Neural cell (in vitro differentiated cells): ENCODE data around the gene TBC1D19. TPM values are rescaled to one million over a fixed set of nuclear protein-coding genes. Genes with fewer than 3 reads are reported as not detected.

ENCODE experiments used
- H2AFZ ChIP-seq: fragments of 200-600, 300-800 bp; sonication (generic), shearing (Covaris generic); 2 replicates; pipeline ENCODE4 v1.6.0; 2014; ENCODE audit warnings: low read depth, mild to moderate bottlenecking, antibody characterized with exemption, low read length, moderate library complexity
- H3F3A ChIP-seq: fragments of 200-600 bp; shearing (Covaris generic); 2 replicates; pipeline ENCODE4 v1.6.1; 2016; ENCODE audit warnings: mild to moderate bottlenecking, moderate library complexity, mixed read lengths, antibody characterized with exemption, low read length; ENCODE audit not compliant: insufficient read depth, poor library complexity, severe bottlenecking
- H3K27ac ChIP-seq: fragments of 200-600, 300-800 bp; sonication (generic), shearing (Covaris generic); 2 replicates; pipeline ENCODE4 v1.5.1; 2014; ENCODE audit warnings: mild to moderate bottlenecking, low read length, moderate library complexity
- H3K27me3 ChIP-seq: fragments of 300-800, 200-600 bp; sonication (generic), shearing (Covaris generic); 2 replicates; pipeline ENCODE4 v1.6.0; 2014; ENCODE audit warnings: mild to moderate bottlenecking, low read depth, low read length, moderate library complexity; ENCODE audit not compliant: insufficient read depth
- H3K36me3 ChIP-seq: fragments of 300-800, 200-600 bp; sonication (generic), shearing (Covaris generic); 2 replicates; pipeline ENCODE4 v1.5.1; 2014; ENCODE audit warnings: mild to moderate bottlenecking, antibody characterized with exemption, low read length, moderate library complexity; ENCODE audit not compliant: insufficient read depth
- H3K4me2 ChIP-seq: fragments of 300-800, 200-600 bp; sonication (generic), shearing (Covaris generic); 2 replicates; pipeline ENCODE4 v1.6.0; 2014; ENCODE audit warnings: mild to moderate bottlenecking, low read length
- H3K4me3 ChIP-seq: fragments of 300-800, 200-600 bp; sonication (generic), shearing (Covaris generic); 2 replicates; pipeline ENCODE4 v1.5.1; 2014; ENCODE audit warnings: mild to moderate bottlenecking, low read length, moderate library complexity
- H3K79me2 ChIP-seq: fragments of 200-600 bp; shearing (Covaris generic); replicated peaks from 2 replicates; pipeline ENCODE4 v1.6.0; 2014; ENCODE audit warnings: mild to moderate bottlenecking, low read length, moderate library complexity; ENCODE audit not compliant: insufficient read depth
- H3K9ac ChIP-seq: fragments of 300-800, 200-600 bp; sonication (generic), shearing (Covaris generic); 2 replicates; pipeline ENCODE4 v1.6.1; 2016; ENCODE audit warnings: mild to moderate bottlenecking, low read length, mixed read lengths
- H3K9me2 ChIP-seq: fragments of 200-600 bp; shearing (Covaris generic); 2 replicates; pipeline ENCODE4 v1.6.1; 2016; ENCODE audit warnings: mild to moderate bottlenecking, low read length, mixed read lengths; ENCODE audit not compliant: insufficient read depth
- H3K9me3 ChIP-seq: fragments of 200-600, 300-800 bp; sonication (generic), shearing (Covaris generic); 2 replicates; pipeline ENCODE4 v1.6.1; 2016; ENCODE audit warnings: mild to moderate bottlenecking, mixed run types, low read length, moderate library complexity, mixed read lengths
- H4K20me1 ChIP-seq: fragments of 200-600 bp; shearing (Covaris generic); 2 replicates; pipeline ENCODE4 v1.6.1; 2016; ENCODE audit warnings: mild to moderate bottlenecking, mixed run types; ENCODE audit not compliant: insufficient read depth
- CTCF ChIP-seq: fragments of 450-650 bp; IDR thresholded peaks from 2 replicates; pipeline ENCODE4 v1.5.1; 2014; ENCODE audit warnings: antibody characterized with exemption, mild to moderate bottlenecking, moderate library complexity; ENCODE audit not compliant: poor library complexity, severe bottlenecking
- EP300 ChIP-seq: fragments of 450-650 bp; conservative IDR thresholded peaks from 2 replicates; pipeline ENCODE4 v1.6.1; 2014; ENCODE audit warnings: antibody characterized with exemption, mild to moderate bottlenecking, moderate library complexity; ENCODE audit not compliant: poor library complexity, severe bottlenecking
- EZH2 ChIP-seq: fragments of 200-600, 300-800 bp; shearing (Covaris generic), sonication (generic); IDR thresholded peaks from 2 replicates; pipeline ENCODE4 v1.6.1; 2014; ENCODE audit warnings: antibody characterized with exemption, low read length, borderline replicate concordance, mild to moderate bottlenecking; ENCODE audit not compliant: insufficient read depth, poor library complexity, severe bottlenecking
- MXI1 ChIP-seq: fragments of 450-650 bp; conservative IDR thresholded peaks from 2 replicates; pipeline ENCODE4 v1.6.1; 2014; ENCODE audit warnings: antibody characterized with exemption, mild to moderate bottlenecking; ENCODE audit not compliant: poor library complexity, severe bottlenecking
- POLR2AphosphoS5 ChIP-seq: IDR thresholded peaks from 2 replicates; pipeline ENCODE4 v1.6.1; 2012
- RAD21 ChIP-seq: fragments of 450-650 bp; conservative IDR thresholded peaks from 2 replicates; pipeline ENCODE4 v1.6.1; 2014; ENCODE audit warnings: antibody characterized with exemption, mild to moderate bottlenecking, moderate library complexity
- REST ChIP-seq: IDR thresholded peaks from 2 replicates; pipeline ENCODE4 v1.6.1; 2012; ENCODE audit warnings: borderline replicate concordance
- SMC3 ChIP-seq: fragments of 450-650 bp; conservative IDR thresholded peaks from 2 replicates; pipeline ENCODE4 v1.6.1; 2014; ENCODE audit warnings: antibody characterized with exemption, mild to moderate bottlenecking, moderate library complexity; ENCODE audit not compliant: poor library complexity
- TAF1 ChIP-seq: IDR thresholded peaks from 2 replicates; pipeline ENCODE4 v1.6.1; 2012; ENCODE audit warnings: low read depth
- polyA plus RNA-seq: library from polyadenylated mRNA; depleted of rRNA; stranded (reverse); fragments of >200 nt; gene quantifications from 2 replicates; pipeline ENCODE4 v1.2.3, GENCODE V29; 2014

Gene TBC1D19
- polyA plus RNA-seq, 1 donor from 2014 or later: 23.1 TPM

DNA sequence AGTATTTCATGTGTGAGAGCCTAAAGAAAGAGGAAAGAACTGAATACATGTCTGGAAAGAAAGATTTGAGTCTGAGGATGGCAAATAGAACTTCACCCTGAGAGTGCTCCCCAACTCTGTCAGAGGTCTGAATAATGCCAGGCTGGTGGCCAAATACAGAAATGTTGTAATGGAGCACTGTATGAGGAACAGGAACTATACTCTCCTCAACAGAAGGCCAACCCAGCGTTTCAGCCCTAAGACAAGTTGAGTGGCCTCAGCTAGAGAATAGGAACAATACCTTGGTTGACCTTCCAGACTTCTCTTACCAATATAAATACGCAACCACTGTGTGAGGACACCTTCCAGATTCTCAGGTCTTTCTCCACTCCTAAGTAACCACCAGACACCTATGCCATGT, 182.3 kb downstream of the TBC1D19 start:
- Histone ChIP-seq H3K9me3 (no peaks in the 10 kb centered on the region), H3K36me3 (no peaks in the 10 kb centered on the region), H3K27me3 (no peaks in the 10 kb centered on the region), H3F3A (no peaks in the 10 kb centered on the region), H3K27ac (no peak overlapping the region), H3K4me3 (no peak overlapping the region), H4K20me1 (no peaks in the 10 kb centered on the region), H3K9ac (no peak overlapping the region), H3K79me2 (no peaks in the 10 kb centered on the region), H3K4me2 (no peak overlapping the region), H2AFZ (no peak overlapping the region), H3K9me2 (no peaks in the 10 kb centered on the region)
- no peak for TF ChIP-seq CTCF
- no peak for TF ChIP-seq REST
- TF ChIP-seq EP300: no peak
- TF ChIP-seq EZH2: no peak
- no peak for TF ChIP-seq SMC3
- no peak for TF ChIP-seq POLR2AphosphoS5
- TF ChIP-seq RAD21: no peak
- TF ChIP-seq TAF1: no peak
- TF ChIP-seq MXI1: no peak

- no peak overlapping the region for H2AFZ ChIP-seq
- no peaks in the 10 kb centered on the region for H3K79me2 ChIP-seq
- H3K27me3 ChIP-seq: no peaks in the 10 kb centered on the region
- TF ChIP-seq RAD21 (no peak), SMC3 (no peak), TAF1 (no peak), MXI1 (no peak), EZH2 (no peak), EP300 (no peak), CTCF (no peak), POLR2AphosphoS5 (no peak), REST (no peak)
- H3K27ac ChIP-seq: no peak overlapping the region
- no peaks in the 10 kb centered on the region for H4K20me1 ChIP-seq
- H3K9me3 ChIP-seq: no peaks in the 10 kb centered on the region
- H3K36me3 ChIP-seq: no peaks in the 10 kb centered on the region
- H3K9me2 ChIP-seq: no peaks in the 10 kb centered on the region
- no peaks in the 10 kb centered on the region for H3F3A ChIP-seq
- no peak overlapping the region for H3K4me3 ChIP-seq
- no peak overlapping the region for H3K4me2 ChIP-seq
- H3K9ac ChIP-seq: no peak overlapping the region
Measured at GRCh38 chr4:26772096-26772873, 188.4 kb downstream of the TBC1D19 start.
